Adrenal gland (tissue), 12 donors: ENCODE results near the gene RNF220. TPM values are rescaled to one million over a fixed set of nuclear protein-coding genes. Genes with fewer than 3 reads are reported as not detected.

Source experiments
- DNase-seq, 7 donors: peaks; one replicate each; pipeline ENCODE4 v3.0.0-alpha.2; 2019 to 2020
- H3K27ac ChIP-seq, 5 donors: fragments of 200-600 bp; sonication (generic) in 4 of 5; 1 replicate in 3 of 5; 2 replicates in 2 of 5; pipeline versions ENCODE4 v1.5.1 to v1.8.0; 2016 to 2020; ENCODE audit warnings: mild to moderate bottlenecking in 1 of 5
- H3K27me3 ChIP-seq: fragments of 200-600 bp; 2 replicates; pipeline ENCODE4 v1.8.0; 2021
- H3K36me3 ChIP-seq, 2 donors: fragments of 200-600 bp; replicated peaks in 1 of 2; 1 replicate in 1 of 2; 2 replicates in 1 of 2; pipeline versions ENCODE4 v1.5.1 to v1.8.0; 2018 to 2022
- H3K4me1 ChIP-seq, 2 donors: fragments of 200-600 bp; replicated peaks in 1 of 2; 1 replicate in 1 of 2; 2 replicates in 1 of 2; pipeline versions ENCODE4 v1.5.1 to v1.8.0; 2018 to 2021
- H3K4me3 ChIP-seq, 4 donors: fragments of 200-600 bp; sonication (generic) in 3 of 4; one replicate each; pipeline ENCODE4 v1.5.1; 2016 to 2018
- H3K9me3 ChIP-seq, 3 donors: fragments of 200-600 bp; sonication (generic) in 1 of 3; replicated peaks in 1 of 3; 1 replicate in 2 of 3; 2 replicates in 1 of 3; pipeline versions ENCODE4 v1.5.1 to v1.8.0; 2016 to 2021
- CTCF ChIP-seq, 6 experiments: fragments of 450-650 bp in 4 of 6; fragments of 200-600 bp in 2 of 6; sonication (generic) in 1 of 6; IDR thresholded peaks; 1 replicate in 5 of 6; 2 replicates in 1 of 6; pipeline versions ENCODE4 v1.5.1 to v1.8.0; 2016 to 2021; ENCODE audit warnings: antibody characterized with exemption in 6 of 6, mild to moderate bottlenecking in 2 of 6, moderate library complexity in 1 of 6
- POLR2A ChIP-seq, 2 donors: fragments of 450-650 bp; IDR thresholded peaks; one replicate each; pipeline ENCODE4 v1.6.1; 2017; ENCODE audit warnings: antibody characterized with exemption in 2 of 2, mild to moderate bottlenecking in 2 of 2, moderate library complexity in 1 of 2
- WGBS, 4 donors: extraction: QIAGEN DNeasy Blood & Tissue Kit in 2 of 4; methylation state at CpG; one replicate each; pipeline versions ENCODE4 v1.1.5 to v1.1.7; 2013 to 2017; 5-methylcytosine and 5-hydroxymethylcytosine counted together
- intact Hi-C, 2 donors: fragments of 100-400 bp; cut with DNase I; formaldehyde crosslinking; loops; one replicate each; pipeline versions ENCODE4 v1.14.1 to v1.15.0; 2022 to 2023
- polyA plus RNA-seq, 3 donors: library from polyadenylated mRNA; stranded (reverse); fragments of 200-250 nt in 2 of 3; fragments of 350-450 nt in 1 of 3; fragmentation: Illumina TruSeq in 1 of 3; extraction: RNeasy Lipid Tissue Mini Kit (QIAGEN cat#74804) in 1 of 3; gene quantifications; one replicate each; pipeline ENCODE4 v1.2.3, GENCODE V29; 2013 to 2014
- total RNA-seq, 9 donors: library from RNA; depleted of rRNA in 4 of 9; stranded (reverse); fragments of >200 nt in 4 of 9; fragments of 120-200 nt in 1 of 9; fragmentation: NEBNext Ultra II Directional in 1 of 9; extraction: Animal tissue kit (Norgen Biotek cat#: 25700) in 1 of 9; gene quantifications; one replicate each; pipeline versions ENCODE4 v1.1.0 to v1.2.4, GENCODE V29; 2013 to 2023
- donor health status: healthy with polysubstance abuse.
- donor health status: Bipolar disorder and iron deficiency.
- donor health status: DM: yes; HTN: yes; CAD: no.
- donor health status: DM: no; HTN: no; CAD: no.
- donor health status: DM: no; HTN: no; CAD: no.
- donor health status: DM: yes; HTN: yes; CAD: no.

The RNF220 gene
- total and polyA plus RNA-seq, 12 donors = 36.3 to 150 (median 66.5) TPM

- Histone ChIP-seq H3K27ac (no peak overlapping the region), H3K9me3 (no peaks in the 10 kb centered on the region), H3K27me3 (peaks cover 98% of the 10 kb centered on the region), H3K36me3 (no peaks in the 10 kb centered on the region), H3K4me3 (no peak overlapping the region), H3K4me1 (peaks cover 0 to 12% of the 10 kb centered on the region in 2 donors)
- TF ChIP-seq POLR2A (IDR thresholded peaks at IDR 0.05) (no peak), CTCF (IDR thresholded peaks at IDR 0.05) (no peak)
- intact Hi-C loops = no loop called here
- DNase-seq = no peak
- WGBS, 4 donors = 83 to 90% (median 85%) methylated on average over 6 to 7 of the region's 7 CpGs
Measured at GRCh38 chr1:44416408-44416807, 11.4 kb downstream of the RNF220 start.

DNA sequence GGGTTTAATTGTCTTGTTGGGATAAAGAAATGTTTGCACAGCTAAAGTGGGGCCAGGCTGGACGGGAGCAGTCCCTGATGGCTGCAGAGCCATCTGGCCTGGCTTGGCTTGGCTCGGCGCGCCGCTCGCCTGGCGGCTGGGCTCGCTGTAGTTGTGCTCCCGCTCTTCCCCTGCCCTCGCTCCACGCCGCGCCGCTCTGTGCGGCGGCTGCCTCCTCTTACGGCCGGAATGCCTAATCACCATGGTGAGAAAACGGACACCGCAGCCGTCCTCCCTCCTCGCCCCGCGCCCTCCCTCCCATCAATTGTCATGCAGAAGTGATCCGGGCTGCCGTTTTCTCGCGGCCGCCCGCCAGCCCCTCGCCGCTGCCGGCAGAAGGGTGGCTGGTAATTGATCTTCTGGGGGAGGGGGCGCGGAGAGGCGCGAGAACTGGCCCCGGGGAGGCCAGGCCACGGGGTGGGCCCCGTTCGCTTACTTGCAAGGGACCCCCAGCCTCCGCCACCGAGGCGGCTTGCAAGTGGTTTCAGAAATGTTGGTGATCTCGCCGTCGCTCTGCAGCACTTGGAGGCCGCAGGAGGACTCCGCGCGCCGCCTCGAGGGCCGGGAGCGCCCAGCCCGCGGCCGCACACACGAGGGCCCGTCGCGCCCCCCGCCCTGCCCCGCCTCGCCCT lies 12.4 kb downstream of the RNF220 start:
- H3K4me1 ChIP-seq = peaks cover 0 to 12% of the 10 kb centered on the region in 2 donors
- no peak for TF ChIP-seq CTCF (IDR thresholded peaks at IDR 0.05)
- no peak for TF ChIP-seq POLR2A (IDR thresholded peaks at IDR 0.05)
- DNase-seq = no peak
- no peaks in the 10 kb centered on the region for H3K9me3 ChIP-seq
- no peak overlapping the region for H3K27ac ChIP-seq
- intact Hi-C loops = no loop called here
- 9 to 38% (median 11%) methylated on average over 8 to 65 of the region's 65 CpGs for WGBS, 4 donors
- no peaks in the 10 kb centered on the region for H3K36me3 ChIP-seq
- peak overlapping the region in 1 of 4 donors; percentile 13 for H3K4me3 ChIP-seq
- peaks cover 90% of the 10 kb centered on the region for H3K27me3 ChIP-seq

GRCh38 chr1:44418022-44418673 lies 13.1 kb downstream of the RNF220 start:
- TF ChIP-seq CTCF (IDR thresholded peaks at IDR 0.05) = no peak
- TF ChIP-seq POLR2A (IDR thresholded peaks at IDR 0.05) = no peak
- Histone ChIP-seq H3K36me3 (no peaks in the 10 kb centered on the region), H3K27me3 (peaks cover 90% of the 10 kb centered on the region), H3K9me3 (no peaks in the 10 kb centered on the region), H3K4me1 (peaks cover 0 to 12% of the 10 kb centered on the region in 2 donors), H3K27ac (no peak overlapping the region), H3K4me3 (peak overlapping the region in 1 of 4 donors; percentile 13)
- intact Hi-C loops = no loop called here
- DNase-seq = no peak
- 5 to 7% (median 5%) methylated on average over 25 to 46 of the region's 46 CpGs for WGBS, 4 donors

DNA sequence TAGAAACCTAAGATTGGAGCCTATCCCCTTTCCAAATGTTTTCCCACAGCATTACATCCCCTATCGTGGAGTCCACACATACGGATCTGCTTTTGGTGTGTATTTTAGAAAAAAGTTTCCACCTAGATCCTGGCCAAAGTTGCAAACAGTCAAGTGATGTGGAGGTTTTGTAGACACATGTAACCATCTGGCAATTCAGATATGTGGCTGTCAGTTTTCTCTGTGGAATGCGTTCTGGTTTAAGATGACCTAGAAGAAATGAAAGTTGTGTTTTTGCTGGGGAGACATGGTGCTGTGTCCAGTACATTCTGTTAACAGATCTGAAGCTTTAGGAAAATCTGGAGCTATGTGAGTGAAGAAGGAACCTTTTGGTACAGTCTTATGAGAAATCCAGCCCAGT lies 14.8 kb downstream of the RNF220 start:
- intact Hi-C loops = no loop called here
- Histone ChIP-seq H3K4me1 (peaks cover 0 to 12% of the 10 kb centered on the region in 2 donors), H3K27ac (no peak overlapping the region), H3K36me3 (no peaks in the 10 kb centered on the region), H3K9me3 (no peaks in the 10 kb centered on the region), H3K27me3 (peaks cover 83% of the 10 kb centered on the region), H3K4me3 (no peak overlapping the region)
- 58 to 71% (median 68%) methylated on average over 3 of the region's 3 CpGs for WGBS, 4 donors
- no peak for TF ChIP-seq CTCF (IDR thresholded peaks at IDR 0.05)
- no peak for TF ChIP-seq POLR2A (IDR thresholded peaks at IDR 0.05)
- DNase-seq = no peak
